Retinal pigment epithelial cell (primary cell): ENCODE measurements around the gene C1QTNF1.

ENCODE experiments used
- DNase-seq: peaks from one replicate; pipeline ENCODE4 v3.0.0-alpha.2; 2010; ENCODE audit warnings: low read depth
- H3K4me3 ChIP-seq: 2 replicates; pipeline ENCODE4 v1.5.1; 2011; ENCODE audit warnings: mild to moderate bottlenecking, low read length, control low read depth, moderate library complexity
- CTCF ChIP-seq: conservative IDR thresholded peaks from 2 replicates; pipeline ENCODE4 v1.5.1; 2011; ENCODE audit warnings: low read depth, low read length, control low read depth, inconsistent platforms

Gene C1QTNF1

GRCh38 chr17:79023886-79024771, at the start of gene C1QTNF1:
Gene C1QTNF1 (plus strand): TSS chr17:79024169. CDS start chr17:79043969, 19,800 bp downstream.
- peak within 1 kb of the TSS; percentile 45 for H3K4me3 ChIP-seq
- no peak for DNase-seq
- TF ChIP-seq CTCF = peak; percentile 14

GRCh38 chr17:78974635-78975591, 49.1 kb upstream of the C1QTNF1 start:
- TF ChIP-seq CTCF = no peak
- no peak overlapping the region for H3K4me3 ChIP-seq
- DNase-seq = peak; percentile 43

GRCh38 chr17:78976907-78977680, 46.9 kb upstream of the C1QTNF1 start:
- DNase-seq = no peak
- no peak for TF ChIP-seq CTCF
- peak overlapping the region; percentile 60 for H3K4me3 ChIP-seq

GRCh38 chr17:78977681-78977943, 46.4 kb upstream of the C1QTNF1 start:
- no peak for DNase-seq
- H3K4me3 ChIP-seq = peak overlapping the region; percentile 60
- no peak for TF ChIP-seq CTCF

- peak; percentile 28 for TF ChIP-seq CTCF
- peak overlapping the region; percentile 60 for H3K4me3 ChIP-seq
- no peak for DNase-seq
Observed at GRCh38 chr17:78977997-78978973, 45.7 kb upstream of the C1QTNF1 start.
